Measurements from ENCODE around the gene FOSL1. TPM values are rescaled to one million over a fixed set of nuclear protein-coding genes. Genes with fewer than 3 reads are reported as not detected.

The FOSL1 gene
- total and polyA plus RNA-seq, 10 donors: 0.42 to 5.4 (median 1.3) TPM

DNA sequence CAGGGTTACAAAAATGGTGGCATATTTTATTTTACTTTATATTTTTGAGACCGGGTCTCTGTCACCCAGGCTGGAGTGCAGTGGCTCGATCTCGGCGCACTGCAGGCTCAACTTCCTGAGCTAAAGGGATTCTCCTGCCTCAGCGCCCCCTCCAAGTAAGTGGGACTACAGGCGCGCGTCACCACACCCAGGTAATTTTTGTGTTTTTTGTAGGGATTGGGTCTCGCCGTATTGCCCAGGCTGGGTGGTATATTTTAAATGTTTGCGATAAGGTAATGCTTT, 652 bp upstream of the FOSL1 start:
- no peak for DNase-seq
- H3K4me1 ChIP-seq: peaks cover 10 to 39% (median 25%) of the 10 kb centered on the region in 6 donors
- no peaks in the 10 kb centered on the region for H3K36me3 ChIP-seq
- H3K27me3 ChIP-seq (replicated peaks in 1 of 7): peaks cover 0 to 30% (median 13%) of the 10 kb centered on the region in 7 donors
- no peaks in the 10 kb centered on the region for H3K9me3 ChIP-seq
- intact Hi-C loops (cut with DNase I; ENCODE audit: low total_unique reads): no loop called here
- WGBS, 5 donors: 78 to 89% (median 84%) methylated on average over 11 of the region's 11 CpGs
- H3K27ac ChIP-seq: peak overlapping the region in 6 of 8 donors; percentile 39 to 83 (median 67)
- H3K4me3 ChIP-seq: peak overlapping the region in 5 of 8 donors; percentile 45 to 70 (median 57)
- TF ChIP-seq, protein P1, sequence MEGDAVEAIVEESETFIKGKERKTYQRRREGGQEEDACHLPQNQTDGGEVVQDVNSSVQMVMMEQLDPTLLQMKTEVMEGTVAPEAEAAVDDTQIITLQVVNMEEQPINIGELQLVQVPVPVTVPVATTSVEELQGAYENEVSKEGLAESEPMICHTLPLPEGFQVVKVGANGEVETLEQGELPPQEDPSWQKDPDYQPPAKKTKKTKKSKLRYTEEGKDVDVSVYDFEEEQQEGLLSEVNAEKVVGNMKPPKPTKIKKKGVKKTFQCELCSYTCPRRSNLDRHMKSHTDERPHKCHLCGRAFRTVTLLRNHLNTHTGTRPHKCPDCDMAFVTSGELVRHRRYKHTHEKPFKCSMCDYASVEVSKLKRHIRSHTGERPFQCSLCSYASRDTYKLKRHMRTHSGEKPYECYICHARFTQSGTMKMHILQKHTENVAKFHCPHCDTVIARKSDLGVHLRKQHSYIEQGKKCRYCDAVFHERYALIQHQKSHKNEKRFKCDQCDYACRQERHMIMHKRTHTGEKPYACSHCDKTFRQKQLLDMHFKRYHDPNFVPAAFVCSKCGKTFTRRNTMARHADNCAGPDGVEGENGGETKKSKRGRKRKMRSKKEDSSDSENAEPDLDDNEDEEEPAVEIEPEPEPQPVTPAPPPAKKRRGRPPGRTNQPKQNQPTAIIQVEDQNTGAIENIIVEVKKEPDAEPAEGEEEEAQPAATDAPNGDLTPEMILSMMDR (IDR thresholded peaks at IDR 0.05 in 8 of 11, conservative IDR thresholded peaks at IDR 0.05 in 3 of 11): no peak
- TF ChIP-seq POLR2AphosphoS5 (IDR thresholded peaks at IDR 0.05): no peak
- no peak for TF ChIP-seq POLR2A (IDR thresholded peaks at IDR 0.05)

DNA sequence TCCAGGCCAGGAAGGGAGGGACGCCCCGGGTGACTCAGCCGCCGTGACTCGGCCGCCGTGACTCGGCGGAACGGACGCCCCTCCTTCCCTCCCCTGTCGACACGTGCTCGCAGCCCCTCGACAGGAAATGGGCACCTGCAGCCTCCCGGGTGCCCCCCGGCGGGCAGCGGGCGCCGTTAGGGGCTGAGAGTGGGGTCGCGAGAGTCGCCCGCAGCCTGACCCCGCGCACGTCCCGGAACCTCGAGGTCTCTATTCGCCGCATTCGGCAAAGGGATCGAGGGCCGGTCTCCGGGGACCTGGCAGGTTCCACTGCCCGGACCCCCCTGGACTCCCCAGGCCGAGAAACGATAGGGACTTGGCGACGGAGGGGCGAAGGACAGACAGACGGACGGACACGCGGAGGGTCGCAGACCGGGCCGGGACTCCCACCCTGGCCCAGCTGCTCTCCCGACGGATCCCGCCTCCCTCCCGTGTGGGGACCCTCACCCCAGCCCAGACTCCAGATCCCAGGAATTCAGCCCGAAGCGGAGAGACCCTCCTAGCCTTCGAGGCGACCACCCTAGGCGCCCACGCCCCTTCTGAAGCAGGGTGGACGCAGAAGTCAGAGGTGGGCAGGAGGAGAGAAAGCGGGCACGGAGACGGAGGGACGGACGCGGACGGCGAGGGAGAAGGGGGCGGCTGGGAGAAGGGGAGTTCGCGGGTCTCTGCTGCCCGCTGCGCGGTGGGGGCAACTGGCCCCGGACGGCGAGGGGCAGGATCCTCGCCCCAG, 648 bp downstream of the FOSL1 start:
- TF ChIP-seq POLR2AphosphoS5 (IDR thresholded peaks at IDR 0.05): peak; percentile 51 to 85 (median 57)
- TF ChIP-seq, protein P1 (IDR thresholded peaks at IDR 0.05 in 8 of 11, conservative IDR thresholded peaks at IDR 0.05 in 3 of 11): no peak
- peak overlapping the region in 6 of 8 donors; percentile 39 to 83 (median 67) for H3K27ac ChIP-seq
- 3 to 7% (median 4%) methylated on average over 37 to 78 of the region's 78 CpGs for WGBS, 5 donors
- H3K4me1 ChIP-seq: peaks cover 11 to 43% (median 27%) of the 10 kb centered on the region in 6 donors
- H3K27me3 ChIP-seq (replicated peaks in 1 of 7): peaks cover 0 to 30% (median 13%) of the 10 kb centered on the region in 7 donors
- peak; percentile 92 for DNase-seq
- intact Hi-C loops (cut with DNase I; ENCODE audit: low total_unique reads): no loop called here
- peak overlapping the region; percentile 38 to 70 (median 56) for H3K4me3 ChIP-seq
- no peaks in the 10 kb centered on the region for H3K36me3 ChIP-seq
- H3K9me3 ChIP-seq: no peaks in the 10 kb centered on the region

DNA sequence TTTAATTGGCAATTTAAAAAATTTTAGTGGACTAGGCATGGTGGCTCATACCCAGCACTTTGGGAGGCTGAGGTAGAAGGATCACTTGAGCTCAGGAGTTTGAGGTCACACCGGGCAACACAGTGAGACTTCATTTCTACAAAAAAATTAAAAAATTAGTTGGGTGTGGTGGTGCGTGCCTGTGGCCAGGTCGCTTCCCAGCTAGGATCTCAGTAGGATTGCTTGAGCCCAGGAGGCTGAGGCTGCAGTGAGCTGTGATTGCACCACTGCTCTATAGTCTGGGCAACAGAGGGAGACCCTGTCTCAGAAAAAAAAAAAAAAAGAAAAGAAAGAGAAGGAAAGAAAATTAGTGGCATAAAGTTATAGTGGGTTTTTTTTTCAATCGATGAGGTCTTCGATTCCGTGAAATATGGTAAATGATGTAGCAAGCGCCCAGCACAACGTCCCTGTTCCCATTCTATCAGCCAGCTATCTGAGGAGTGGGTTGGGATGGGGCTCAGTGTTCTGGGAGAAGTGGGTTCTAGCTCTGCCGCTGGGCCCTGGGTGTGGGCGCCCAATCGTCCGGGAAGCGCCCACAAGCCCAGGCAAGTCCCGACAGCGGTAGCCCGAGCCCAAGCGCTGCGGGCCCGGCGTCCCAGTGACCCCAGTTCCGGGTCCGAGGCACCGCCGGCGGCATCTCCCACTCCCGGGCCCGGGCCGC, 1.4 kb downstream of the FOSL1 start:
- 26 to 44% (median 28%) methylated on average over 17 to 28 of the region's 28 CpGs for WGBS, 5 donors
- Histone ChIP-seq H3K36me3 (no peaks in the 10 kb centered on the region), H3K27ac (peak overlapping the region in 4 of 8 donors; percentile 67 to 83 (median 67)), H3K27me3 (replicated peaks in 1 of 7) (peaks cover 0 to 30% (median 13%) of the 10 kb centered on the region in 7 donors), H3K9me3 (no peaks in the 10 kb centered on the region), H3K4me3 (peak overlapping the region in 7 of 8 donors; percentile 45 to 70 (median 56)), H3K4me1 (peaks cover 17 to 51% (median 35%) of the 10 kb centered on the region in 6 donors)
- DNase-seq: no peak
- intact Hi-C loops (cut with DNase I; ENCODE audit: low total_unique reads): no loop called here
- TF ChIP-seq POLR2A (IDR thresholded peaks at IDR 0.05): no peak
- TF ChIP-seq, protein P1 (IDR thresholded peaks at IDR 0.05 in 8 of 11, conservative IDR thresholded peaks at IDR 0.05 in 3 of 11): no peak
- no peak for TF ChIP-seq POLR2AphosphoS5 (IDR thresholded peaks at IDR 0.05)

DNA sequence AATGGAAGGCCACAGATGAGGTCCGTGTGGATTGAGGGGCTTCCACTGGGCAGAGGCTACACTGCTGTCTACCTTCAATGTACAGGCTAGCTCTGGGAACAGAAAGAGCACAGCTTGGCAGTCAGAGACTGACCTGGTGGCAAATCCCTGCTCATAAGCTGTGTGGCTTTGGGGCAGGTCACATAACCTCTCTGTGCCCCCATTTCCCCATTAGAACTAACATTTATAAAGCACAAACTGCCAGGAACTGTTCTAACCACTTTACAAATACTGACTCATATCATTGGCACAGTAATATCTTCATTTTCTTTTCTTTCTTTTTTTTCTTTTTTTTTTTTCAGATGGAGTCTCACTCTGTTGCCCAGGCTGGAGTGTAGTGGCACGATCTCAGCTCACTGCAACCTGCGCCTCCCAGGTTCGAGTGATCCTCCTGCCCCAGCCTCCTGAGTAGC, 3.1 kb downstream of the FOSL1 start:
- Histone ChIP-seq H3K27me3 (replicated peaks in 1 of 7) (peaks cover 0 to 30% (median 13%) of the 10 kb centered on the region in 7 donors), H3K4me1 (peaks cover 34 to 68% (median 52%) of the 10 kb centered on the region in 6 donors), H3K36me3 (no peaks in the 10 kb centered on the region), H3K27ac (no peak overlapping the region), H3K4me3 (no peak overlapping the region), H3K9me3 (no peaks in the 10 kb centered on the region)
- WGBS, 5 donors: 91 to 94% (median 94%) methylated on average over 4 of the region's 4 CpGs
- no peak for DNase-seq
- intact Hi-C loops (cut with DNase I; ENCODE audit: low total_unique reads): no loop called here
- TF ChIP-seq POLR2AphosphoS5 (IDR thresholded peaks at IDR 0.05) (no peak), POLR2A (IDR thresholded peaks at IDR 0.05) (no peak)
- TF ChIP-seq, protein P1 (IDR thresholded peaks at IDR 0.05 in 8 of 11, conservative IDR thresholded peaks at IDR 0.05 in 3 of 11): no peak

All from spleen (tissue), 11 donors.